Tibial nerve (tissue), 4 donors: ENCODE results near the gene ADAP1.

Experiments used
- CTCF ChIP-seq, 5 experiments: fragments of 200-600 bp in 3 of 5; fragments of 450-650 bp in 2 of 5; sonication (generic) in 3 of 5; IDR thresholded peaks; one replicate each; pipeline ENCODE4 v1.5.1; 2016 to 2019; ENCODE audit warnings: antibody characterized with exemption in 5 of 5, mild to moderate bottlenecking in 3 of 5, moderate library complexity in 2 of 5
- EP300 ChIP-seq, 2 donors: sonication (generic); formaldehyde crosslinking; IDR thresholded peaks; one replicate each; pipeline ENCODE4 v1.6.1; 2017; ENCODE audit warnings: antibody characterized with exemption in 2 of 2, mild to moderate bottlenecking in 1 of 2
- POLR2A ChIP-seq, 2 donors: fragments of 450-650 bp; IDR thresholded peaks; one replicate each; pipeline ENCODE4 v1.6.1; 2017; ENCODE audit warnings: antibody characterized with exemption in 2 of 2, mild to moderate bottlenecking in 2 of 2, moderate library complexity in 2 of 2

DNA sequence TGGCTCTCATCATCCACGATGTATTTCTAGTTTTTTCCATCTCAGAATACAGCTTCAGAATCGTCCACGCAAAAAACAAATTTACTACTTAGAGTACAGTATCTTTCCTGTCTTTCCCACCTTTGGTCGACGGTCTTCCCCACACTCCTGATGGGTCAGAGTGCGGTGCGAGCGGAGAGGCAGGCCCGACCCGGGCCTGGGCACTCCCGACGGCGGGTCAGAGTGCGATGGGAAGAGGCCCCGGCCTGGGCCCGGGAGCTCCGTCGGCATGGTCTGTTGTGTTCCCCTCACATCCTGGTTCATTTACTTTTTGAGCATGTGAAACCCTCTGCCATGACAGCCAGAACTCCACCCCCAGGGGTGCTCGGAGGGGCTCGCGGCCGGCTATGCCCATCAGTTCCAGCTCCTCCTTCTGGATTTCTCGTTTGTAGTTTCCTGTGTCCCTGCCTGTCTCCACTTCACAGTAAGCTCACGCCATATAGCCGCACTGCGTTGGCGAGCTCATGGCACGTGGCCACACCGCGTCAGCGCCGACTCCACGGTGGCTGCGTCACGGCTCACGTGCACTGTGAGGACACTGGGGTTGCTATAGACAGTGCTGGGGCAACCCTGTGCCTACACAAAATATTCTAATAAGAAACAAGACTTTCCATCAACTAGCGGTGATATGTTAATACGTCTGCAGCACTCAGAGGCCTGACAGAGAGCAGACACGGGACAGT is 13.0 kb upstream of the ADAP1 start:
- TF ChIP-seq POLR2A (IDR thresholded peaks at IDR 0.05) = no peak
- TF ChIP-seq CTCF (IDR thresholded peaks at IDR 0.05) = no peak
- TF ChIP-seq EP300 (IDR thresholded peaks at IDR 0.05) = no peak
